Measurements from ENCODE around the gene OR5H2.

The OR5H2 gene

GRCh38 chr3:98331329-98331728 lies 49.0 kb downstream of the OR5H2 start:
- no peak for DNase-seq (ENCODE audit: low read depth)

Data from T follicular helper cell (primary cell).